ENCODE measurements around the gene PLB1. TPM values are rescaled to one million over a fixed set of nuclear protein-coding genes. Genes with fewer than 3 reads are reported as not detected.

PLB1 gene, protein sequence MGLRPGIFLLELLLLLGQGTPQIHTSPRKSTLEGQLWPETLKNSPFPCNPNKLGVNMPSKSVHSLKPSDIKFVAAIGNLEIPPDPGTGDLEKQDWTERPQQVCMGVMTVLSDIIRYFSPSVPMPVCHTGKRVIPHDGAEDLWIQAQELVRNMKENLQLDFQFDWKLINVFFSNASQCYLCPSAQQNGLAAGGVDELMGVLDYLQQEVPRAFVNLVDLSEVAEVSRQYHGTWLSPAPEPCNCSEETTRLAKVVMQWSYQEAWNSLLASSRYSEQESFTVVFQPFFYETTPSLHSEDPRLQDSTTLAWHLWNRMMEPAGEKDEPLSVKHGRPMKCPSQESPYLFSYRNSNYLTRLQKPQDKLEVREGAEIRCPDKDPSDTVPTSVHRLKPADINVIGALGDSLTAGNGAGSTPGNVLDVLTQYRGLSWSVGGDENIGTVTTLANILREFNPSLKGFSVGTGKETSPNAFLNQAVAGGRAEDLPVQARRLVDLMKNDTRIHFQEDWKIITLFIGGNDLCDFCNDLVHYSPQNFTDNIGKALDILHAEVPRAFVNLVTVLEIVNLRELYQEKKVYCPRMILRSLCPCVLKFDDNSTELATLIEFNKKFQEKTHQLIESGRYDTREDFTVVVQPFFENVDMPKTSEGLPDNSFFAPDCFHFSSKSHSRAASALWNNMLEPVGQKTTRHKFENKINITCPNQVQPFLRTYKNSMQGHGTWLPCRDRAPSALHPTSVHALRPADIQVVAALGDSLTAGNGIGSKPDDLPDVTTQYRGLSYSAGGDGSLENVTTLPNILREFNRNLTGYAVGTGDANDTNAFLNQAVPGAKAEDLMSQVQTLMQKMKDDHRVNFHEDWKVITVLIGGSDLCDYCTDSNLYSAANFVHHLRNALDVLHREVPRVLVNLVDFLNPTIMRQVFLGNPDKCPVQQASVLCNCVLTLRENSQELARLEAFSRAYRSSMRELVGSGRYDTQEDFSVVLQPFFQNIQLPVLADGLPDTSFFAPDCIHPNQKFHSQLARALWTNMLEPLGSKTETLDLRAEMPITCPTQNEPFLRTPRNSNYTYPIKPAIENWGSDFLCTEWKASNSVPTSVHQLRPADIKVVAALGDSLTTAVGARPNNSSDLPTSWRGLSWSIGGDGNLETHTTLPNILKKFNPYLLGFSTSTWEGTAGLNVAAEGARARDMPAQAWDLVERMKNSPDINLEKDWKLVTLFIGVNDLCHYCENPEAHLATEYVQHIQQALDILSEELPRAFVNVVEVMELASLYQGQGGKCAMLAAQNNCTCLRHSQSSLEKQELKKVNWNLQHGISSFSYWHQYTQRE (N-terminal part only)
- total RNA-seq, result 0.34 and 1.6 TPM in 2 replicates

DNA sequence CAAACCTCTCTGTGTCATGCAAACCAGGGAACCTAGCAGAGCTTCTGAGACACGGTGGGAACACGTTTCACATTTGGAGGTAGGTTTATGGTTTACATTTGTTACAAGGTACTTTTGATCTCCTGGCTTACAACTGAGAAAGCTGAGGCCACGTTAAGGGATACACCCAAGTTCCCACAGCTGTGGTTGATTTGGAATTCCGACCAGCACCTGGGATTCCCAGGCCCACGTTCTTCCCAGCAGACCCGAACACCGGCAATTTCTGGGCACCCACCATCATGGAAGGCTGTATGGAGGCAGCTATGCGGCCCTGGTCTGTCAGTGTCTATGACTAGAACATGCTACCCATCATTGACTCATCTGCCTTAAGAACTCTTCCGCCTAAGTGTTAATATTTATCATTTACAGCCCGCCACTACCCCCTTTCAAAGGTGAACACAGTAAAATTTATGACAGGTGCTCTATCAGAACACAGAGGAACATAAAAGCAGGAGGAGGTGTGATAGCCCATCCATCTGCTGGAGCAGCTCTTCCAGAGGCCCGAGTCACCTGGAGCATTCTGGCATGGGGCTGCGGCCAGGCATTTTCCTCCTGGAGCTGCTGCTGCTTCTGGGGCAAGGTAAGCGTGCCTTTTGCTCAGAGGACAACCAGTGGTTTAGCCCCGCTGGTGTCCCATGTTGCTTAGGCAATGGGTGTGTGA lies at the start of gene PLB1:
Gene PLB1 (plus strand): TSS at position 510 of the 700 bp plus-strand sequence. CDS start 55 bp downstream, at position 565.

Other genes starting within 250 kb of the PLB1 start
- 61.9 and 187 TPM in 2 replicates for gene FOSL2, start 103.2 kb upstream of the PLB1 start, total RNA-seq

All from nasal cavity respiratory epithelium epithelial cell of viscerocranial mucosa (primary cell).